WI38 (cell line): ENCODE data around the gene SIDT1.

Experiments
- H3K4me3 ChIP-seq: 2 replicates; pipeline ENCODE4 v1.5.1; 2011; ENCODE audit warnings: low read depth, mild to moderate bottlenecking, control low read depth, low read length
- TF ChIP-seq, protein P1 (sequence below): IDR thresholded peaks from 2 replicates; pipeline ENCODE4 v1.5.1; 2012; ENCODE audit warnings: low read depth, mild to moderate bottlenecking, control low read depth, low read length

SIDT1 gene

GRCh38 chr3:113556316-113556945 is 24.1 kb downstream of the SIDT1 start:
- no peak overlapping the region for H3K4me3 ChIP-seq
- TF ChIP-seq, protein P1, sequence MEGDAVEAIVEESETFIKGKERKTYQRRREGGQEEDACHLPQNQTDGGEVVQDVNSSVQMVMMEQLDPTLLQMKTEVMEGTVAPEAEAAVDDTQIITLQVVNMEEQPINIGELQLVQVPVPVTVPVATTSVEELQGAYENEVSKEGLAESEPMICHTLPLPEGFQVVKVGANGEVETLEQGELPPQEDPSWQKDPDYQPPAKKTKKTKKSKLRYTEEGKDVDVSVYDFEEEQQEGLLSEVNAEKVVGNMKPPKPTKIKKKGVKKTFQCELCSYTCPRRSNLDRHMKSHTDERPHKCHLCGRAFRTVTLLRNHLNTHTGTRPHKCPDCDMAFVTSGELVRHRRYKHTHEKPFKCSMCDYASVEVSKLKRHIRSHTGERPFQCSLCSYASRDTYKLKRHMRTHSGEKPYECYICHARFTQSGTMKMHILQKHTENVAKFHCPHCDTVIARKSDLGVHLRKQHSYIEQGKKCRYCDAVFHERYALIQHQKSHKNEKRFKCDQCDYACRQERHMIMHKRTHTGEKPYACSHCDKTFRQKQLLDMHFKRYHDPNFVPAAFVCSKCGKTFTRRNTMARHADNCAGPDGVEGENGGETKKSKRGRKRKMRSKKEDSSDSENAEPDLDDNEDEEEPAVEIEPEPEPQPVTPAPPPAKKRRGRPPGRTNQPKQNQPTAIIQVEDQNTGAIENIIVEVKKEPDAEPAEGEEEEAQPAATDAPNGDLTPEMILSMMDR = no peak

DNA sequence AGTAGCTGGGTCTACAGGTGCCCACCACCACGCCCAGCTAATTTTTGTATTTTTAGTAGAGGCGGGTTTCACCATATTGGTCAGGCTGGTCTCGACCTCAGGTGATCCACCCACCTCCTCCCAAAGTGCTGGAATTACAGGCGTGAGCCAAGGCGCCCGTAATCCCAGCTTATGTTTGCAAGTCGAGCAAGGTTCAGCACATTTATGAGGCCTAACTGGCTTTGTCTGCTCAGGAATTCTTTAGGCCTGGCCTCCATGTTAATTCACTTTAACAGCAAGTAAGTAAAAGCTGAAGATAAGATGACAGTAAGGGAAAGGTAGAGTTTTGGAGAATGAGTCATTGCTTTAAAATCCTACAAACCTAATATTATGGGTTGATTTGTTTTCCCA is 24.6 kb downstream of the SIDT1 start:
- TF ChIP-seq, protein P1 = no peak
- no peak overlapping the region for H3K4me3 ChIP-seq

DNA sequence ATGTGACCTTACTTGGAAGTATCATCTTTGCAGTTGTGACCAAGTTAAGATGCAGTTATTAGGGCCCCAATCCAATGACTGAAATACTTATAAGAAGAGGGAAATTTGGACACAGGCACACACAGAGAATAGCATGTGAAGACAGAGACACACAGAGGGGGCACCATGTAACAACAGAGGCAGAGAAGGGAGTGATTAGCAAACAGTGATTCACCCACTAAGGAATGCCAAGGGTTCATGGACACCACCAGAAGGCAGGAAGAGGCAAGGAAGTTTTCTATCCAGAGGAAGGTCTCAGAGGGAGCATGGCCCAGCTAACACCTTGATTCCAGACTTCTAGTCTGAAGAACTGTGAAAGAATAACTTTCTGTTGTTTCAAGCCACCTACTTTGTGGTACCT is 25.0 kb downstream of the SIDT1 start:
- TF ChIP-seq, protein P1 = no peak
- H3K4me3 ChIP-seq = no peak overlapping the region

GRCh38 chr3:113559009-113559408 is 26.7 kb downstream of the SIDT1 start:
- H3K4me3 ChIP-seq = no peak overlapping the region
- TF ChIP-seq, protein P1 = no peak

DNA sequence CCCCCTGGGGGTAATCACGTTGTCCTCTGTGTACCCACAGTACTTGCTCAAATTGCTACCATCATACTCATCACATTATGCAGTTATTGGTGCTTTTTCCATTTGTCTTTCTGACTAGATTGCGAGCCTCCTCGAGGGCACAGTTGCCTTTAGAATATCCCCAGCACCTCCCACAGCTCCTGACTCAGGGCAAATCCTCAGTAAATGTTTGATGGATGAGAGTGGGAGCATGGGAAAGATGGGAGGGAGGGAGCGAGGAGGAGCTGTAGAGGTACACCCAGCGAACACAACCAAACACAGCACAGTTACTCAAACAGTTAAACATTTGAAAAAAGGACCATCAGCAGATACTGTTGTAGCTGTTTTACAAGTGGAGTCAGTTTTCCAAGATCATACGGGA is 27.9 kb downstream of the SIDT1 start:
- H3K4me3 ChIP-seq = no peak overlapping the region
- TF ChIP-seq, protein P1 = no peak

- TF ChIP-seq, protein P1 = no peak
- H3K4me3 ChIP-seq = no peak overlapping the region
Measured at GRCh38 chr3:113560831-113561623, 28.7 kb downstream of the SIDT1 start.

DNA sequence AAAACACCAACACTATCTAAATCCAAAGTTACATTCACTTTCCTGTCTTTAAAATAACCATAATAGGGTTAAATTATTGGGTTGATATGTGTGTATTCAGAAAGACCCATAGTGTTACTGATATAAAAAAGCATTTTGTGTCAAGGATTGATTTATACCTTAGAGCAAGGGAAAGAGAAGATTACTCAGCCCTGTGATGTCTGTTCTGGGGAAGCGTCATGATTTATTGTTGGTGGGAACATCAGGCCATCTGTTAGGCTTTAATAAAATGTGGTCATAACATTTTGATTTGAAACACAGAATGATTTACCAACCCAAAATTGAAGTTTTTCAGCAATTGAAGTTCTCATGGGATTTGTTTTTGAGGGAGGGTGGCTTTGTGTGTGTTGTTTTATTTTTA is 33.2 kb downstream of the SIDT1 start:
- H3K4me3 ChIP-seq = no peak overlapping the region
- TF ChIP-seq, protein P1 = no peak
